BLaER1 treated with 17β-estradiol and CSF1 and Interleukin-3, amounts not matched to agents 10 nM and 100 nM (cell line): ENCODE results near the gene TLE1.

Experiments
- H3K27ac ChIP-seq, 11 experiments: shearing (Covaris generic); formaldehyde crosslinking; 2 replicates each; pipeline ENCODE4 v1.8.1; 2022
- H3K27me3 ChIP-seq, 11 experiments: shearing (Covaris generic); formaldehyde crosslinking; 2 replicates each; pipeline ENCODE4 v1.8.1; 2022
- H3K36me3 ChIP-seq, 11 experiments: shearing (Covaris generic); formaldehyde crosslinking; 2 replicates each; pipeline ENCODE4 v1.8.1; 2022
- H3K4me1 ChIP-seq, 10 experiments: shearing (Covaris generic); formaldehyde crosslinking; 2 replicates each; pipeline ENCODE4 v1.8.1; 2022
- H3K4me2 ChIP-seq, 11 experiments: shearing (Covaris generic); formaldehyde crosslinking; 2 replicates each; pipeline ENCODE4 v1.8.1; 2022
- H3K4me3 ChIP-seq, 10 experiments: shearing (Covaris generic); formaldehyde crosslinking; 2 replicates each; pipeline ENCODE4 v1.8.1; 2022
- H3K9ac ChIP-seq, 11 experiments: shearing (Covaris generic); formaldehyde crosslinking; 2 replicates each; pipeline ENCODE4 v1.8.1; 2022
- H3K9me3 ChIP-seq, 11 experiments: shearing (Covaris generic); formaldehyde crosslinking; replicated peaks in 1 of 11; 2 replicates each; pipeline ENCODE4 v1.8.1; 2022
- H4K20me1 ChIP-seq, 11 experiments: shearing (Covaris generic); formaldehyde crosslinking; 2 replicates each; pipeline ENCODE4 v1.8.1; 2022
- Cebpa-rat ChIP-seq, 11 experiments: shearing (Covaris generic); IDR thresholded peaks; 2 replicates each; pipeline ENCODE4 v1.8.1; 2022

TLE1 gene

GRCh38 chr9:81635521-81636254 is 53.7 kb downstream of the TLE1 start:
- Histone ChIP-seq H3K4me1 (peaks cover 0 to 12% (median 0%) of the 10 kb centered on the region in 10 experiments; a peak in 3 of 20 replicates), H3K4me2 (no peak overlapping the region), H3K27me3 (no peaks in the 10 kb centered on the region), H4K20me1 (peaks cover 0 to 32% (median 0%) of the 10 kb centered on the region in 11 experiments; a peak in 3 of 22 replicates), H3K4me3 (no peak overlapping the region), H3K9me3 (no peaks in the 10 kb centered on the region), H3K27ac (no peak overlapping the region), H3K9ac (no peak overlapping the region), H3K36me3 (peaks cover 0 to 81% (median 40%) of the 10 kb centered on the region in 11 experiments; a peak in 13 of 22 replicates)
- no peak for TF ChIP-seq Cebpa-rat (IDR thresholded peaks at IDR 0.05)

GRCh38 chr9:81634915-81635516 is 54.3 kb downstream of the TLE1 start:
- H3K4me2 ChIP-seq: no peak overlapping the region
- no peaks in the 10 kb centered on the region for H3K27me3 ChIP-seq
- H4K20me1 ChIP-seq: peaks cover 0 to 32% (median 0%) of the 10 kb centered on the region in 11 experiments; a peak in 3 of 22 replicates
- H3K9ac ChIP-seq: no peak overlapping the region
- H3K4me3 ChIP-seq: no peak overlapping the region
- no peak overlapping the region for H3K27ac ChIP-seq
- TF ChIP-seq Cebpa-rat (IDR thresholded peaks at IDR 0.05): no peak
- peaks cover 0 to 12% (median 0%) of the 10 kb centered on the region in 10 experiments; a peak in 3 of 20 replicates for H3K4me1 ChIP-seq
- peaks cover 0 to 79% (median 36%) of the 10 kb centered on the region in 11 experiments; a peak in 13 of 22 replicates for H3K36me3 ChIP-seq
- H3K9me3 ChIP-seq: no peaks in the 10 kb centered on the region

GRCh38 chr9:81633952-81634854 is 55.1 kb downstream of the TLE1 start:
- H3K4me2 ChIP-seq: no peak overlapping the region
- H3K9ac ChIP-seq: no peak overlapping the region
- no peak overlapping the region for H3K4me3 ChIP-seq
- peaks cover 0 to 80% (median 32%) of the 10 kb centered on the region in 11 experiments; a peak in 13 of 22 replicates for H3K36me3 ChIP-seq
- no peaks in the 10 kb centered on the region for H3K27me3 ChIP-seq
- H3K4me1 ChIP-seq: peaks cover 0 to 12% (median 0%) of the 10 kb centered on the region in 10 experiments; a peak in 3 of 20 replicates
- H3K9me3 ChIP-seq: no peaks in the 10 kb centered on the region
- TF ChIP-seq Cebpa-rat (IDR thresholded peaks at IDR 0.05): no peak
- no peak overlapping the region for H3K27ac ChIP-seq
- H4K20me1 ChIP-seq: peaks cover 0 to 32% (median 0%) of the 10 kb centered on the region in 11 experiments; a peak in 3 of 22 replicates

- H3K27me3 ChIP-seq: no peaks in the 10 kb centered on the region
- no peak overlapping the region for H3K4me2 ChIP-seq
- H3K4me3 ChIP-seq: no peak overlapping the region
- H3K27ac ChIP-seq: no peak overlapping the region
- TF ChIP-seq Cebpa-rat (IDR thresholded peaks at IDR 0.05): no peak
- peaks cover 0 to 5% (median 0%) of the 10 kb centered on the region in 10 experiments; a peak in 3 of 20 replicates for H3K4me1 ChIP-seq
- peaks cover 0 to 24% (median 0%) of the 10 kb centered on the region in 11 experiments; a peak in 3 of 22 replicates for H4K20me1 ChIP-seq
- no peaks in the 10 kb centered on the region for H3K9me3 ChIP-seq
- no peak overlapping the region for H3K9ac ChIP-seq
- peaks cover 0 to 78% (median 32%) of the 10 kb centered on the region in 11 experiments; a peak in 13 of 22 replicates for H3K36me3 ChIP-seq
Observed at GRCh38 chr9:81632599-81632998, 56.7 kb downstream of the TLE1 start.

- Histone ChIP-seq H3K9ac (no peak overlapping the region), H3K36me3 (peaks cover 0 to 73% (median 32%) of the 10 kb centered on the region in 11 experiments; a peak in 13 of 22 replicates)
Observed at GRCh38 chr9:81631218-81631745, 58.1 kb downstream of the TLE1 start.

GRCh38 chr9:81629440-81629839 is 59.9 kb downstream of the TLE1 start:
- Histone ChIP-seq H3K27me3 (no peaks in the 10 kb centered on the region), H4K20me1 (peaks cover 0 to 5% (median 0%) of the 10 kb centered on the region in 11 experiments; a peak in 1 of 22 replicates), H3K4me3 (no peak overlapping the region), H3K9me3 (no peaks in the 10 kb centered on the region), H3K9ac (no peak overlapping the region), H3K36me3 (peaks cover 0 to 63% (median 22%) of the 10 kb centered on the region in 11 experiments; a peak in 13 of 22 replicates), H3K27ac (no peak overlapping the region), H3K4me2 (no peak overlapping the region), H3K4me1 (peaks cover 0 to 6% (median 0%) of the 10 kb centered on the region in 10 experiments; a peak in 3 of 20 replicates)
- TF ChIP-seq Cebpa-rat (IDR thresholded peaks at IDR 0.05): no peak

More at GRCh38 chr9:81631218-81631745, 58.1 kb downstream of the TLE1 start:
- Histone ChIP-seq H3K4me3 (no peak overlapping the region), H3K27ac (no peak overlapping the region), H3K4me2 (no peak overlapping the region), H3K4me1 (0 out of 20 replicates have a peak, but pooled peaks cover 0 to under 1% (median under 1%) of the 10 kb centered on the region in 10 experiments), H3K9me3 (no peaks in the 10 kb centered on the region), H3K27me3 (no peaks in the 10 kb centered on the region), H4K20me1 (peaks cover 0 to 16% (median 0%) of the 10 kb centered on the region in 11 experiments; a peak in 2 of 22 replicates)
- TF ChIP-seq Cebpa-rat (IDR thresholded peaks at IDR 0.05): no peak

GRCh38 chr9:81628897-81629296 is 60.5 kb downstream of the TLE1 start:
- Histone ChIP-seq H3K4me2 (no peak overlapping the region), H3K9me3 (no peaks in the 10 kb centered on the region), H3K36me3 (peaks cover 0 to 58% (median 18%) of the 10 kb centered on the region in 11 experiments; a peak in 13 of 22 replicates), H3K27me3 (no peaks in the 10 kb centered on the region), H3K9ac (no peak overlapping the region), H4K20me1 (no peaks in the 10 kb centered on the region), H3K27ac (no peak overlapping the region), H3K4me3 (no peak overlapping the region), H3K4me1 (peaks cover 0 to 6% (median 0%) of the 10 kb centered on the region in 10 experiments; a peak in 3 of 20 replicates)
- no peak for TF ChIP-seq Cebpa-rat (IDR thresholded peaks at IDR 0.05)

GRCh38 chr9:81627481-81627880 is 61.9 kb downstream of the TLE1 start:
- Histone ChIP-seq H3K9ac (no peak overlapping the region), H3K9me3 (no peaks in the 10 kb centered on the region), H3K4me1 (peaks cover 0 to 11% (median 0%) of the 10 kb centered on the region in 10 experiments; a peak in 3 of 20 replicates), H3K36me3 (peaks cover 0 to 58% (median 10%) of the 10 kb centered on the region in 11 experiments; a peak in 12 of 22 replicates), H4K20me1 (no peaks in the 10 kb centered on the region), H3K27me3 (no peaks in the 10 kb centered on the region), H3K27ac (no peak overlapping the region), H3K4me2 (no peak overlapping the region), H3K4me3 (no peak overlapping the region)
- no peak for TF ChIP-seq Cebpa-rat (IDR thresholded peaks at IDR 0.05)
